ENCODE results near the gene DIS3L2. TPM values are rescaled to one million over a fixed set of nuclear protein-coding genes. Genes with fewer than 3 reads are reported as not detected.
A peak's percentile ranks its signal among the peaks of the same experiment; 100 is the strongest.

Gene DIS3L2
- total RNA-seq, 1 donor from 2014 or later, result 34.3 TPM

DNA sequence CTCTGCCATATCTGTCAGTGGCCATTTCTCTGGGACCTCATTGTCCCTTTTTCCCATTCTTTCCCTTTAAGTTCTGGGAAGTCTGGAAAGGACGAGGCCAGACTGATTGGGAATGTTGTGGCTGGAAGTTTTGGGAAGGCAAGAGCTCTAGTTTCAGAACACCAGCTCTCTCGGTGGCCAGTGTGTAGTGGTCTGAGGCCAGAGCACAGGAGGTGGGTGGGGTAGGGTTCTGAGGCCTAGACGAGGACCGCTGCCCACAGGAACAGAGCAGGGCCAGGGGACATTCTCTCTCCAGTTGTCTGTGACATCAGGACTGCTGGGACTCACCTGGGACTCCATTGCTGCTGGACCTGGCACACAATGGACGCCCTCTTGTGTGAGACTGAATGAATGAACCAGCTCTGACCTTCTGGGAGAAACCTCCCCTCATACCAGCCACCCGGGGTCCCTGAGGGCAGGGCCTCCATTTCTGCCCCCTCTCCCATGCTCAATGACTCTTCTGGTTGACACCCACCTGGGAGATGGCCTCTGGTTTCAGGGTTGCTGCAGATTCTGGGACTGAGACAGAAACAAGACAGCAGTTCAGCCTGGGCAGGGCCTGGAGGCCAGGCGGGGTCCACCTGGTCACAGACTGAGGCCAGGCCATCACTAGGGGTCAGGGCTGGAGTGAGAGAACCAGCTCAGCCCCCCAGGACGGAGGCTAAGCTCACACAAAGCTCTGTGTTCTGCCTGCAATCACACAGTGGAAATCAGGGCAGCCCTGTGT lies 26.9 kb upstream of the DIS3L2 start:
- DNase-seq (ENCODE audit: extremely low spot score, unreplicated experiment), result peak; percentile 70
- Mint-ChIP-seq H3K9me3 (ENCODE audit: unreplicated experiment) (no peaks in the 10 kb centered on the region), H3K4me3 (ENCODE audit: unreplicated experiment) (no peak overlapping the region), H3K4me1 (ENCODE audit: unreplicated experiment) (no peaks in the 10 kb centered on the region), H3K36me3 (ENCODE audit: unreplicated experiment) (no peaks in the 10 kb centered on the region), H3K27me3 (ENCODE audit: unreplicated experiment) (peaks cover 35% of the 10 kb centered on the region), H3K27ac (ENCODE audit: unreplicated experiment) (no peak overlapping the region)
- TF ChIP-seq, protein P1, sequence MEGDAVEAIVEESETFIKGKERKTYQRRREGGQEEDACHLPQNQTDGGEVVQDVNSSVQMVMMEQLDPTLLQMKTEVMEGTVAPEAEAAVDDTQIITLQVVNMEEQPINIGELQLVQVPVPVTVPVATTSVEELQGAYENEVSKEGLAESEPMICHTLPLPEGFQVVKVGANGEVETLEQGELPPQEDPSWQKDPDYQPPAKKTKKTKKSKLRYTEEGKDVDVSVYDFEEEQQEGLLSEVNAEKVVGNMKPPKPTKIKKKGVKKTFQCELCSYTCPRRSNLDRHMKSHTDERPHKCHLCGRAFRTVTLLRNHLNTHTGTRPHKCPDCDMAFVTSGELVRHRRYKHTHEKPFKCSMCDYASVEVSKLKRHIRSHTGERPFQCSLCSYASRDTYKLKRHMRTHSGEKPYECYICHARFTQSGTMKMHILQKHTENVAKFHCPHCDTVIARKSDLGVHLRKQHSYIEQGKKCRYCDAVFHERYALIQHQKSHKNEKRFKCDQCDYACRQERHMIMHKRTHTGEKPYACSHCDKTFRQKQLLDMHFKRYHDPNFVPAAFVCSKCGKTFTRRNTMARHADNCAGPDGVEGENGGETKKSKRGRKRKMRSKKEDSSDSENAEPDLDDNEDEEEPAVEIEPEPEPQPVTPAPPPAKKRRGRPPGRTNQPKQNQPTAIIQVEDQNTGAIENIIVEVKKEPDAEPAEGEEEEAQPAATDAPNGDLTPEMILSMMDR (IDR thresholded peaks at IDR 0.05), result no peak

DNA sequence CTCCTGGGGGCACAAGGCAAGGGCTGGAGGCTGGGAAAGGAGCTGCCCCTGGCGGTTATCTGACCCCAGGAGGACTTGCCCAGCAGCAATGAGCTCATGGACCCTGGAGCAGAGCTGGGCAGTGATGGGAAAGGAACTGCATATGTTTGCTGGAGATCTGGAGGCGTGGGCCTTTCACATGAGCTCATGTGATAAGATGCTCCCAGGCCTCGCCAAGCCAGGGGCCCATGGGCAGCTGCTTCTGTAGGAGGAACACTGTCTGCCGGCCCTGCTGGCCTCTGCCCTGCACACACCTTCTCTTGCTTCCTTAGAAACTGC lies 26.3 kb upstream of the DIS3L2 start:
- H3K36me3 Mint-ChIP-seq (ENCODE audit: unreplicated experiment), result no peaks in the 10 kb centered on the region
- TF ChIP-seq, protein P1 (IDR thresholded peaks at IDR 0.05), result no peak
- no peak overlapping the region for H3K4me3 Mint-ChIP-seq (ENCODE audit: unreplicated experiment)
- DNase-seq (ENCODE audit: extremely low spot score, unreplicated experiment), result peak; percentile 71
- no peaks in the 10 kb centered on the region for H3K9me3 Mint-ChIP-seq (ENCODE audit: unreplicated experiment)
- peaks cover 35% of the 10 kb centered on the region for H3K27me3 Mint-ChIP-seq (ENCODE audit: unreplicated experiment)
- H3K27ac Mint-ChIP-seq (ENCODE audit: unreplicated experiment), result no peak overlapping the region
- no peaks in the 10 kb centered on the region for H3K4me1 Mint-ChIP-seq (ENCODE audit: unreplicated experiment)

DNA sequence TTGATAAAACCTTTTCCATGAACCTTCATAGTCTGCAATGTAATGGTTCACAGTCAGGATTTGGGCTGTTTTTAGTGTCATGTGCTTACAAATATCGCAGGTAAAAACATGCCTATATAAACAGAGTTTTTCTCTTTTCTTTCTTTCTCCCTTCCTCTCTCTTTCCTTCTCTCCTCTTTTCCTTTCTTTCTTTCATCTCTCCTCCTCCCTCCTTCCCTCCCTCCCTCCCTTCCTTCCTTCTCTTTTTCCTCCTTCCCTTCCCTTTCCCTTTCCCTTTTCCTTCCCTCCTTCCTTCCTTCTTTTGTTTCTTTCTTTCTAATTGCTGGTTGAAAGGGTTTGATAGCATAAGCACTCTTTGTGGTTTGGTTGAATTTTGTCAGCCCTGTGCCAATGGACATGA lies 25.7 kb upstream of the DIS3L2 start:
- H3K36me3 Mint-ChIP-seq (ENCODE audit: unreplicated experiment), result no peaks in the 10 kb centered on the region
- no peaks in the 10 kb centered on the region for H3K4me1 Mint-ChIP-seq (ENCODE audit: unreplicated experiment)
- TF ChIP-seq, protein P1 (IDR thresholded peaks at IDR 0.05), result no peak
- no peak for DNase-seq (ENCODE audit: extremely low spot score, unreplicated experiment)
- no peak overlapping the region for H3K27ac Mint-ChIP-seq (ENCODE audit: unreplicated experiment)
- no peaks in the 10 kb centered on the region for H3K9me3 Mint-ChIP-seq (ENCODE audit: unreplicated experiment)
- H3K27me3 Mint-ChIP-seq (ENCODE audit: unreplicated experiment), result peaks cover 29% of the 10 kb centered on the region
- no peak overlapping the region for H3K4me3 Mint-ChIP-seq (ENCODE audit: unreplicated experiment)

DNA sequence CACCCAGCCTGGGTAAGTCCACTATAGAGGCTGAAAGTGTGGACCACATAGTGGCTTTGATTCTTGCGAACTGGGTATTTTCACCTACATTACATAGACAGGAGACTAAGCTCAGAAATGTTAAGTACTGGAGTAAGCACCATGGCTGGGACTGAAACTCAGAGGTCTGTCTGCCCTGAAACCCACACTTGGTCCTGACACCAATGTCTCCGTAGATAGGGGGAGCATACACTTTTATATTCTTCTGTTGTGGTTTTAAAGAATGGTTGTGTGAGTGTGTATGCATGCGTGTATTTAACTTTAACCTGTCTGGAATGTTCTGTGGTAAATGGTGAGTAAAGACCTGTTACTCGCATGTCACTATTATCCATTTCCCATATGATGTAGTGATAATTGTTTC lies 25.0 kb upstream of the DIS3L2 start:
- TF ChIP-seq, protein P1 (IDR thresholded peaks at IDR 0.05), result no peak
- peak; percentile 30 for DNase-seq (ENCODE audit: extremely low spot score, unreplicated experiment)
- Mint-ChIP-seq H3K4me3 (ENCODE audit: unreplicated experiment) (no peak overlapping the region), H3K36me3 (ENCODE audit: unreplicated experiment) (no peaks in the 10 kb centered on the region), H3K27ac (ENCODE audit: unreplicated experiment) (no peak overlapping the region), H3K27me3 (ENCODE audit: unreplicated experiment) (peaks cover 25% of the 10 kb centered on the region), H3K9me3 (ENCODE audit: unreplicated experiment) (no peaks in the 10 kb centered on the region), H3K4me1 (ENCODE audit: unreplicated experiment) (no peaks in the 10 kb centered on the region)

DNA sequence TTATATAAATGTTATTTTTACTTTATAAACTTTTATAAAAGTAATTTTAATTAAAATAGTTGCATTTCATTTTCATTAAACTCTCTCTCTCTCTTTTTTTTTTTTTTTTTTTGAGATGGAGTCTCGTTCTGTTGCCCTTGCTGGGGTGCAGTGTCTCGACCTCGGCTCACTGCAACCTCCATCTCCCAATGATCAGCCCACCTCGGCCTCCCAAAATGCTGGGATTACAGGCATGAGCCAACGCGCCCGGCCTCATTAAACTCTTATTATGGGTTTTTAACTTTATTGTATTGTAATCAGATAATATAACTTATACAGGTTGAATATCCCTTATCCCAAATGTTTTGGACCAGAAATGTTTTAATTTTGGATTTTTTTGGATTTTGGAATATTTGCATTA lies 24.5 kb upstream of the DIS3L2 start:
- peaks cover 21% of the 10 kb centered on the region for H3K27me3 Mint-ChIP-seq (ENCODE audit: unreplicated experiment)
- no peak overlapping the region for H3K4me3 Mint-ChIP-seq (ENCODE audit: unreplicated experiment)
- no peak overlapping the region for H3K27ac Mint-ChIP-seq (ENCODE audit: unreplicated experiment)
- peak; percentile 40 for DNase-seq (ENCODE audit: extremely low spot score, unreplicated experiment)
- no peaks in the 10 kb centered on the region for H3K9me3 Mint-ChIP-seq (ENCODE audit: unreplicated experiment)
- H3K4me1 Mint-ChIP-seq (ENCODE audit: unreplicated experiment), result no peaks in the 10 kb centered on the region
- no peaks in the 10 kb centered on the region for H3K36me3 Mint-ChIP-seq (ENCODE audit: unreplicated experiment)
- TF ChIP-seq, protein P1 (IDR thresholded peaks at IDR 0.05), result no peak
